SKM-1 treated with dmso at 0.1 percent for 144 hours (cell line): ENCODE measurements around the gene ARV1.

Experiments used
- DNase-seq: peaks from one replicate; lab custom pipeline; 2025; ENCODE audit not compliant: unreplicated experiment; lab: John Stamatoyannopoulos, UW

The ARV1 gene

GRCh38 chr1:230978491-230979388 lies at the start of gene ARV1, which contains the start of gene TTC13:
ARV1 (plus strand) TSS chr1:230979094; CDS start chr1:230979106, 12 bp downstream.
TTC13 (minus strand) TSS chr1:230978861; CDS start chr1:230978830, 31 bp downstream.
- peak; percentile 100 for DNase-seq

- no peak for DNase-seq
These were observed 47.9 kb upstream of the ARV1 start for GRCh38 chr1:230930986-230931385.

GRCh38 chr1:230935852-230936251 lies 43.0 kb upstream of the ARV1 start:
- DNase-seq, result no peak

GRCh38 chr1:230936475-230936874 lies 42.4 kb upstream of the ARV1 start:
- DNase-seq, result no peak

- DNase-seq, result no peak
These were observed 41.5 kb upstream of the ARV1 start for GRCh38 chr1:230937371-230937770.

GRCh38 chr1:230938924-230939368 lies 39.9 kb upstream of the ARV1 start:
- no peak for DNase-seq

GRCh38 chr1:230939806-230940489 lies 38.9 kb upstream of the ARV1 start:
- no peak for DNase-seq

- DNase-seq, result no peak
These were observed 38.0 kb upstream of the ARV1 start for GRCh38 chr1:230940848-230941247.

GRCh38 chr1:230943048-230943593 lies 35.8 kb upstream of the ARV1 start:
- DNase-seq, result no peak

- no peak for DNase-seq
These were observed 30.6 kb upstream of the ARV1 start for GRCh38 chr1:230948301-230948700.

GRCh38 chr1:230948903-230949302 lies 30.0 kb upstream of the ARV1 start:
- DNase-seq, result no peak

GRCh38 chr1:230950404-230950803 lies 28.5 kb upstream of the ARV1 start:
- no peak for DNase-seq

GRCh38 chr1:230957580-230957989 lies 21.3 kb upstream of the ARV1 start:
- no peak for DNase-seq

- no peak for DNase-seq
These were observed 20.5 kb upstream of the ARV1 start for GRCh38 chr1:230958370-230958769.

- no peak for DNase-seq
These were observed 14.0 kb upstream of the ARV1 start for GRCh38 chr1:230964896-230965295.

GRCh38 chr1:230965535-230965934 lies 13.4 kb upstream of the ARV1 start:
- no peak for DNase-seq

- DNase-seq, result no peak
These were observed 12.5 kb upstream of the ARV1 start for GRCh38 chr1:230966358-230966873.

GRCh38 chr1:230970432-230970831 lies 8.5 kb upstream of the ARV1 start:
- no peak for DNase-seq

GRCh38 chr1:230971771-230972170 lies 7.1 kb upstream of the ARV1 start:
- no peak for DNase-seq

- DNase-seq, result peak; percentile 97
These were observed 6.0 kb upstream of the ARV1 start for GRCh38 chr1:230972855-230973271.

- DNase-seq, result no peak
These were observed 3.3 kb upstream of the ARV1 start for GRCh38 chr1:230975636-230976035.
